Psoas muscle (tissue), 8 donors: ENCODE measurements around the gene CACNB3. TPM values are rescaled to one million over a fixed set of nuclear protein-coding genes. Genes with fewer than 3 reads are reported as not detected.
A peak's percentile ranks its signal among the peaks of the same experiment; 100 is the strongest.
"Not testable (repeated sequence)": the region's sequence is repeated elsewhere in the genome, so short reads cannot be mapped to it uniquely, and the experiment has no call there.

Experiments used
- ATAC-seq, 4 donors: fragments of 200-7000 bp; cut with Tn5 transposase; one replicate each; pipeline ENCODE4 v1.9.1; 2020; ENCODE audit warnings: moderate library complexity in 3 of 4, mild to moderate bottlenecking in 2 of 4
- DNase-seq, 2 donors: peaks; one replicate each; pipeline ENCODE4 v3.0.0-alpha.2; 2020
- H3K27ac ChIP-seq: fragments of 200-600 bp; one replicate; pipeline ENCODE4 v1.8.0; 2022
- H3K27me3 ChIP-seq, 3 donors: fragments of 200-600 bp in 1 of 3; one replicate each; pipeline versions ENCODE4 v1.6.1 to v1.8.0; 2013 to 2022; ENCODE audit warnings: low read length in 2 of 3, mild to moderate bottlenecking in 2 of 3, moderate library complexity in 1 of 3; ENCODE audit not compliant: insufficient read depth in 3 of 3
- H3K36me3 ChIP-seq, 2 donors: fragments of 200-600 bp in 1 of 2; one replicate each; pipeline versions ENCODE4 v1.6.1 to v1.8.0; 2013 to 2022; ENCODE audit warnings: low read depth in 1 of 2, mild to moderate bottlenecking in 1 of 2, moderate library complexity in 1 of 2; ENCODE audit not compliant: insufficient read depth in 1 of 2
- H3K4me1 ChIP-seq: fragments of 200-600 bp; one replicate; pipeline ENCODE4 v1.8.0; 2022
- H3K4me3 ChIP-seq: fragments of 200-600 bp; one replicate; pipeline ENCODE4 v1.8.0; 2022; ENCODE audit warnings: mild to moderate bottlenecking
- H3K9me3 ChIP-seq: fragments of 200-600 bp; one replicate; pipeline ENCODE4 v1.8.0; 2022
- WGBS, 3 donors: extraction: QIAGEN DNeasy Blood & Tissue Kit; methylation state at CpG; one replicate each; pipeline versions ENCODE4 v1.1.6 to v1.1.7; 2013; 5-methylcytosine and 5-hydroxymethylcytosine counted together
- intact Hi-C, 2 donors: fragments of 100-400 bp; cut with DNase I; formaldehyde crosslinking; loops; one replicate each; pipeline versions ENCODE4 v1.11.0 to v1.14.2; 2022
- polyA plus RNA-seq, 3 donors: library from polyadenylated mRNA; stranded (reverse); fragments of 200-250 nt; gene quantifications; one replicate each; pipeline ENCODE4 v1.2.3, GENCODE V29; 2013
- total RNA-seq, 4 donors: library from RNA; stranded (reverse); fragmentation: NEBNext Ultra II Directional in 2 of 4; extraction: Animal tissue kit (Norgen Biotek cat#: 25700) in 2 of 4; gene quantifications; one replicate each; pipeline versions ENCODE4 v1.2.1 to v1.2.4, GENCODE V29; 2021 to 2023
- TF ChIP-seq, protein P1 (sequence below): fragments of 200-600 bp; IDR thresholded peaks from one replicate; pipeline ENCODE4 v1.8.0; 2022; ENCODE audit warnings: antibody characterized with exemption
- donor health status: healthy with polysubstance abuse.
- donor health status: DM: no; HTN: no; CAD: no; lungs with moderate emphysema.
- donor health status: Bipolar disorder and iron deficiency.
- donor health status: healthy.
- donor health status: DM: yes; HTN: yes; CAD: no.
- donor health status: DM: no; HTN: no; CAD: no.
- donor health status: DM: no; HTN: no; CAD: no.
- donor health status: DM: yes; HTN: yes; CAD: no.

Gene CACNB3
- total and polyA plus RNA-seq, 7 donors: 0.92 to 3.5 (median 2.0) TPM

DNA sequence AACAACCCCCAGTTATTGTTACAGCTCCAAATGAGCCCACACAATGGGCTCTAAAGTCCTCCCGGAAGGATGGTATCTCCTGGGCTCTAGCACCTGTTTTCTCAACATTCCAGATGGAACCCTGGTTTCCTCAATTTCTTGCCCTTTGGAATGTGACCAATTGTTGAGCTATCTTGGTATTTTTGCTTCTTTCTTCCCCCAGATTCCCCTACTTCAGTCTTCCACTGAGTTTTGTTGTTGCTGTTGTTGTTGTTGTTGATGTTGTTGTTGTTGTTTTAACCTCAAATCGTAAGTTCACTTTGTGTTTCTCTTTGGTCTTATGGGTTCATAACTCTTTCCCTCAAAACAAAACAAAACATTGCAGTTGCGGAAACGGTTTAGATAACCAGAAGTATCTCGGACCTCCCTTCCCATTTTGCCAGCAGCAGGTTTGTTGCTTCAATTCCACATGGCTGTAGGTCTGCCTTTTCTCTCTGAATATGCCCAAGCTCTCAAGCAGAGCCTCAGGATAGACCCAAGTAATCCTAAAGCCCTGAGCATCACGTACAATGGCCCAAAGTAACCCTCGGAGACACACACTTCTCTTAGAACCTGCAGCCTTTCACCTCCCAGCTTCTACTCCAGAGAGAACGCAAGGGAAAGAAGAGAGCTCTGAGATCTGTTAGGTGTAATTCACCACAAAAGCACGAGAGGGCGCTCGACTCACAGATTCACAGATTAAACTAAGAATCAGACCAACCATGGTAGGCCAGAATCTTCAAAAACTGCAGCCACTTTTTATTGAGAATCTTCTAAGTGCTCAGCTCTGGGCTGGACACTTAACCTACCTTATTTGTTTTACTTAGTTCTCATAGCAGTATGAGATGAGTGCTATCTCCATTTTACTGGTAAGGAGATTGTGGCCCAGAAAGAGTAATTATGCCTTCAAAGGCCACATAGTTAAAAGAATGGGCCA is 34.7 kb downstream of the CACNB3 start:
- TF ChIP-seq, protein P1, sequence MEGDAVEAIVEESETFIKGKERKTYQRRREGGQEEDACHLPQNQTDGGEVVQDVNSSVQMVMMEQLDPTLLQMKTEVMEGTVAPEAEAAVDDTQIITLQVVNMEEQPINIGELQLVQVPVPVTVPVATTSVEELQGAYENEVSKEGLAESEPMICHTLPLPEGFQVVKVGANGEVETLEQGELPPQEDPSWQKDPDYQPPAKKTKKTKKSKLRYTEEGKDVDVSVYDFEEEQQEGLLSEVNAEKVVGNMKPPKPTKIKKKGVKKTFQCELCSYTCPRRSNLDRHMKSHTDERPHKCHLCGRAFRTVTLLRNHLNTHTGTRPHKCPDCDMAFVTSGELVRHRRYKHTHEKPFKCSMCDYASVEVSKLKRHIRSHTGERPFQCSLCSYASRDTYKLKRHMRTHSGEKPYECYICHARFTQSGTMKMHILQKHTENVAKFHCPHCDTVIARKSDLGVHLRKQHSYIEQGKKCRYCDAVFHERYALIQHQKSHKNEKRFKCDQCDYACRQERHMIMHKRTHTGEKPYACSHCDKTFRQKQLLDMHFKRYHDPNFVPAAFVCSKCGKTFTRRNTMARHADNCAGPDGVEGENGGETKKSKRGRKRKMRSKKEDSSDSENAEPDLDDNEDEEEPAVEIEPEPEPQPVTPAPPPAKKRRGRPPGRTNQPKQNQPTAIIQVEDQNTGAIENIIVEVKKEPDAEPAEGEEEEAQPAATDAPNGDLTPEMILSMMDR: peak; percentile 95

GRCh38 chr12:48854488-48854887 is 36.2 kb downstream of the CACNB3 start:
- Histone ChIP-seq H3K4me3 (no peak overlapping the region), H3K27ac (no peak overlapping the region), H3K27me3 (no peaks in the 10 kb centered on the region), H3K4me1 (peaks cover 19% of the 10 kb centered on the region), H3K9me3 (no peaks in the 10 kb centered on the region), H3K36me3 (peaks cover 0 to 12% of the 10 kb centered on the region in 2 donors)
- no peak for ATAC-seq
- no peak for DNase-seq
- intact Hi-C loops: loop anchor here in 1 of 2 donors (5.0 kb wide), 1 partner anchor 83 kb away; no protein-coding TSS in a partner anchor
- TF ChIP-seq, protein P1: no peak
- WGBS, 3 donors: 91 to 93% (median 91%) methylated on average over 4 of the region's 4 CpGs

More for the DNA sequence above, 34.7 kb downstream of the CACNB3 start:
- peak; percentile 60 to 80 (median 74) for ATAC-seq
- 1 to 2% (median 2%) methylated on average over 11 of the region's 11 CpGs for WGBS, 3 donors
- Histone ChIP-seq H3K4me3 (peak overlapping the region; percentile 100), H3K27me3 (no peaks in the 10 kb centered on the region), H3K9me3 (no peaks in the 10 kb centered on the region), H3K27ac (peak overlapping the region; percentile 91), H3K36me3 (peaks cover 0 to 21% of the 10 kb centered on the region in 2 donors), H3K4me1 (peaks cover 19% of the 10 kb centered on the region)
- intact Hi-C loops: loop anchor here (1.0 to 5.0 kb wide), 3 partner anchors 37 to 84 kb away; no protein-coding TSS in a partner anchor
- DNase-seq: peak; percentile 74 to 81

DNA sequence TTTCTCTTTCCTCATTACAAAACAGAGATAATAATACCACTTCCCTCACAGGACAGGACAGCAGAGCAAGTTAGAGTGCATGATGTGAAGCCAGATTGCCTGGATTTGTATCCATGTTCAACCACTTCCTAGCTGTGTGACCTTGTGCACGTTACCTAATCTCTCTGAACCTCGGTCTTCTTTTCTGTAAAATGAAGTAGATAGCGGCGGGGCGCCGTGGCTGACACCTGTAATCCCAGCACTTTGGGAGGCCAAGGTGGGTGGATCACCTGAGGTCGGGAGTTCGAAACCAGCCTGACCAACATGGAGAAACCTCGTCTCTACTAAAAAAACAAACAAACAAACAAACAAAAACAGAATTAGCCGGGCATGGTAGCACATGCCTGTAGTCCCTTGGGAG is 36.6 kb downstream of the CACNB3 start:
- not testable (repeated sequence) for H3K27me3 ChIP-seq, ATAC-seq, H3K4me3 ChIP-seq, H3K27ac ChIP-seq, H3K36me3 ChIP-seq, H3K9me3 ChIP-seq, DNase-seq
- 86 to 89% (median 87%) methylated on average over 10 of the region's 10 CpGs for WGBS, 3 donors
- peaks cover 17% of the 10 kb centered on the region for H3K4me1 ChIP-seq
- intact Hi-C loops: loop anchor here (5.0 kb wide), 2 partner anchors 82 to 132 kb away; no protein-coding TSS in a partner anchor

DNA sequence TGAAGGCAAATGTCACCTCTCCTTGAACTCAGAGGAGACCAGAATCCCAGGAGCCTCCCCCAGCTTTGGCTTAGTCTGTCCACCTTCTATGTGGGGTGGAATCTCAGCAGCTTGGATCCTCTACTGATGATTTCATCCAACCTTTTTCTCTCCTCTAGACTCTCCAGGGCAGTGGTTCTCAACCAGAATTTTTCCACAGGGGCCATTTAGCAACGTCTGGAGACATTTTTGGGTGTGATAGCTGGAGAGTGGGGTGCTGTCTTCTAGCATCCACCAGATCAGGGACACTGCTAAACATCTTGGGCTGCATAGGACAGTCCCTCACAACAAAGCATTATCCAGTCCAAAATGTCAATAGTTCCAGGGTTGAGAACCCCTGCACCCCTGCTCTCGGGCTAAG is 38.1 kb downstream of the CACNB3 start:
- Histone ChIP-seq H3K9me3 (no peaks in the 10 kb centered on the region), H3K36me3 (no peaks in the 10 kb centered on the region), H3K27me3 (no peaks in the 10 kb centered on the region), H3K4me3 (no peak overlapping the region), H3K27ac (no peak overlapping the region), H3K4me1 (peaks cover 4% of the 10 kb centered on the region)
- intact Hi-C loops: loop anchor here in 1 of 2 donors (5.0 kb wide), 1 partner anchor 131 kb away; no protein-coding TSS in a partner anchor
- TF ChIP-seq, protein P1: no peak
- 50 to 67% (median 51%) methylated on average over 2 of the region's 2 CpGs for WGBS, 3 donors
- DNase-seq (no peak), ATAC-seq (no peak)
